Osteocyte (in vitro differentiated cells): ENCODE results near the gene RFPL3. TPM values are rescaled to one million over a fixed set of nuclear protein-coding genes. Genes with fewer than 3 reads are reported as not detected.
"Not testable (repeated sequence)": the region's sequence is repeated elsewhere in the genome, so short reads cannot be mapped to it uniquely, and the experiment has no call there.

Source experiments
- DNase-seq: peaks from one replicate; pipeline ENCODE4 v3.0.0; 2021; ENCODE audit warnings: mixed read lengths; ENCODE audit not compliant: unreplicated experiment; ENCODE audit errors: extremely low spot score
- H3K27ac Mint-ChIP-seq: one replicate; pipeline ENCODE4 v1.8.0; 2021; ENCODE audit warnings: mild to moderate bottlenecking, mixed read lengths; ENCODE audit not compliant: unreplicated experiment
- H3K27me3 Mint-ChIP-seq: one replicate; pipeline ENCODE4 v1.8.0; 2021; ENCODE audit warnings: mixed read lengths; ENCODE audit not compliant: unreplicated experiment
- H3K36me3 Mint-ChIP-seq: one replicate; pipeline ENCODE4 v1.8.0; 2021; ENCODE audit warnings: mixed read lengths; ENCODE audit not compliant: unreplicated experiment
- H3K4me1 Mint-ChIP-seq: one replicate; pipeline ENCODE4 v1.8.0; 2021; ENCODE audit warnings: mixed read lengths; ENCODE audit not compliant: unreplicated experiment
- H3K4me3 Mint-ChIP-seq: one replicate; pipeline ENCODE4 v1.8.0; 2021; ENCODE audit warnings: mild to moderate bottlenecking, moderate library complexity, mixed read lengths; ENCODE audit not compliant: unreplicated experiment
- H3K9me3 Mint-ChIP-seq: one replicate; pipeline ENCODE4 v1.8.0; 2021; ENCODE audit warnings: mixed read lengths; ENCODE audit not compliant: unreplicated experiment
- CTCF ChIP-seq: fragments of 200-600 bp; sonication (generic); IDR thresholded peaks from 2 replicates; pipeline ENCODE4 v1.5.0; 2021; ENCODE audit warnings: antibody characterized with exemption, mild to moderate bottlenecking, moderate library complexity
- total RNA-seq: library from RNA; stranded (reverse); gene quantifications from 2 replicates; pipeline ENCODE4 v1.2.1, GENCODE V29; 2021

RFPL3 gene
- total RNA-seq, 1 donor from 2014 or later, result not detected

GRCh38 chr22:32336771-32337424 is 20.8 kb upstream of the RFPL3 start:
- Mint-ChIP-seq H3K36me3 (no peaks in the 10 kb centered on the region), H3K4me1 (no peaks in the 10 kb centered on the region), H3K27me3 (peaks cover 16% of the 10 kb centered on the region), H3K4me3 (no peak overlapping the region), H3K27ac (no peak overlapping the region), H3K9me3 (no peaks in the 10 kb centered on the region)
- TF ChIP-seq CTCF, result no peak
- DNase-seq, result peak; percentile 66

GRCh38 chr22:32337425-32337824 is 20.2 kb upstream of the RFPL3 start:
- H3K27ac Mint-ChIP-seq, H3K36me3 Mint-ChIP-seq, H3K4me1 Mint-ChIP-seq: not testable (repeated sequence)

GRCh38 chr22:32338757-32339156 is 18.9 kb upstream of the RFPL3 start:
- no peak overlapping the region for H3K4me3 Mint-ChIP-seq
- no peak for TF ChIP-seq CTCF
- DNase-seq, result peak; percentile 54
- no peaks in the 10 kb centered on the region for H3K36me3 Mint-ChIP-seq
- no peak overlapping the region for H3K27ac Mint-ChIP-seq
- H3K9me3 Mint-ChIP-seq, result no peaks in the 10 kb centered on the region
- peaks cover 29% of the 10 kb centered on the region for H3K27me3 Mint-ChIP-seq
- H3K4me1 Mint-ChIP-seq, result no peaks in the 10 kb centered on the region

More at GRCh38 chr22:32337425-32337824, 20.2 kb upstream of the RFPL3 start:
- not testable (repeated sequence) for H3K4me3 Mint-ChIP-seq, H3K9me3 Mint-ChIP-seq, DNase-seq
- peaks cover 19% of the 10 kb centered on the region for H3K27me3 Mint-ChIP-seq

- no peak overlapping the region for H3K27ac Mint-ChIP-seq
- H3K9me3 Mint-ChIP-seq, result no peaks in the 10 kb centered on the region
- TF ChIP-seq CTCF, result no peak
- H3K27me3 Mint-ChIP-seq, result peaks cover 36% of the 10 kb centered on the region
- no peaks in the 10 kb centered on the region for H3K4me1 Mint-ChIP-seq
- no peak overlapping the region for H3K4me3 Mint-ChIP-seq
- no peaks in the 10 kb centered on the region for H3K36me3 Mint-ChIP-seq
- peak; percentile 69 for DNase-seq
These were observed 18.3 kb upstream of the RFPL3 start for GRCh38 chr22:32339190-32340012.

- Mint-ChIP-seq H3K4me1 (no peaks in the 10 kb centered on the region), H3K27me3 (peaks cover 42% of the 10 kb centered on the region), H3K4me3 (no peak overlapping the region)
These were observed 17.3 kb upstream of the RFPL3 start for GRCh38 chr22:32340411-32340810.

More at GRCh38 chr22:32340411-32340810, 17.3 kb upstream of the RFPL3 start:
- no peak overlapping the region for H3K27ac Mint-ChIP-seq
- DNase-seq, result peak; percentile 67
- no peaks in the 10 kb centered on the region for H3K36me3 Mint-ChIP-seq
- no peaks in the 10 kb centered on the region for H3K9me3 Mint-ChIP-seq
- TF ChIP-seq CTCF, result no peak
